GM12878 (cell line): Measurements from ENCODE around the gene CLBA1. TPM values are rescaled to one million over a fixed set of nuclear protein-coding genes. Genes with fewer than 3 reads are reported as not detected.

ENCODE experiments used
- ATAC-seq: fragments of 200-7000 bp; cut with Tn5 transposase; 3 replicates; pipeline ENCODE4 v1.9.1; 2020; ENCODE audit warnings: mild to moderate bottlenecking, moderate library complexity
- BruUV-seq: library from RNA; stranded (reverse); fragments of 400-500 nt; replicated peaks from 2 replicates; lab custom pipeline; 2021; lab: Mats Ljungman, UMichigan
- CTCF ChIA-PET: fragments of 300-600 bp; sonication (Branson Sonifier 250); formaldehyde crosslinking; extraction: SDS; loops from one replicate; lab custom pipeline; 2021; ENCODE audit warnings: inconsistent platforms; lab: Yijun Ruan, JAX
- POLR2A ChIA-PET: fragments of 350-600 bp; formaldehyde crosslinking; extraction: SDS; loops from one replicate; lab custom pipeline; 2021; ENCODE audit warnings: inconsistent platforms; lab: Charles Lee
- RAD21 ChIA-PET: fragments of 300-600 bp; sonication (Branson Sonifier 250); formaldehyde crosslinking; loops from one replicate; lab custom pipeline; 2023; ENCODE audit warnings: antibody characterized with exemption; ENCODE audit not compliant: unreplicated experiment; lab: Charles Lee
- SMC1A ChIA-PET: fragments of 300-600 bp; sonication (Branson Sonifier 250); formaldehyde crosslinking; loops from one replicate; lab custom pipeline; 2023; ENCODE audit not compliant: unreplicated experiment, uncharacterized antibody; lab: Charles Lee
- DNase-seq: peaks from one replicate; pipeline ENCODE4 v3.0.0-alpha.2; 2011; ENCODE audit warnings: low read depth, low spot score
- FAIRE-seq: peaks from 3 replicates; lab custom pipeline; 2011; peaks lifted over from hg19 to GRCh38; lab: Jason Lieb, UNC
- H2AFZ ChIP-seq: 2 replicates; pipeline ENCODE4 v1.6.0; 2011; ENCODE audit warnings: low read depth, low read length, control low read depth; ENCODE audit not compliant: control insufficient read depth
- H3K27ac ChIP-seq: 2 replicates; pipeline ENCODE4 v1.5.1; 2011; ENCODE audit warnings: control low read depth; ENCODE audit not compliant: control insufficient read depth, insufficient read depth
- H3K27me3 ChIP-seq, 2 experiments: replicated peaks in 1 of 2; 2 replicates each; pipeline versions ENCODE4 v1.6.0 to v1.6.1; 2011; ENCODE audit warnings: low read length in 1 of 2; ENCODE audit not compliant: control insufficient read depth in 2 of 2, insufficient read depth in 2 of 2
- H3K36me3 ChIP-seq, 2 experiments: 2 replicates each; pipeline ENCODE4 v1.5.1; 2011; ENCODE audit warnings: low read length in 1 of 2; ENCODE audit not compliant: control insufficient read depth in 2 of 2, insufficient read depth in 2 of 2
- H3K4me1 ChIP-seq: 2 replicates; pipeline ENCODE4 v1.6.1; 2011; ENCODE audit warnings: mild to moderate bottlenecking, low read length, moderate library complexity, mixed read lengths; ENCODE audit not compliant: control insufficient read depth, insufficient read depth
- H3K4me2 ChIP-seq: 2 replicates; pipeline ENCODE4 v1.6.0; 2011; ENCODE audit warnings: control low read depth; ENCODE audit not compliant: control insufficient read depth, insufficient read depth
- H3K4me3 ChIP-seq: fragments of 200-600 bp; sonication (generic); 2 replicates; pipeline ENCODE4 v1.5.1; 2016
- H3K79me2 ChIP-seq: 2 replicates; pipeline ENCODE4 v1.6.0; 2011; ENCODE audit warnings: low read length; ENCODE audit not compliant: control insufficient read depth, insufficient read depth
- H3K9ac ChIP-seq: 2 replicates; pipeline ENCODE4 v1.8.0; 2011; ENCODE audit warnings: low read length, control low read depth, mixed read lengths; ENCODE audit not compliant: control insufficient read depth, insufficient read depth
- H3K9me3 ChIP-seq: replicated peaks from 3 replicates; pipeline ENCODE4 v1.5.1; 2011; ENCODE audit warnings: mild to moderate bottlenecking, low read length; ENCODE audit not compliant: control insufficient read depth, insufficient read depth
- H4K20me1 ChIP-seq: 2 replicates; pipeline ENCODE4 v1.6.0; 2011; ENCODE audit not compliant: control insufficient read depth, insufficient read depth
- ATF2 ChIP-seq: IDR thresholded peaks from 2 replicates; pipeline ENCODE4 v1.6.1; 2012; ENCODE audit warnings: low read length, inconsistent platforms
- CTCF ChIP-seq, 3 experiments: IDR thresholded peaks in 2 of 3; conservative IDR thresholded peaks in 1 of 3; 2 replicates each; pipeline ENCODE4 v1.5.1; 2011; ENCODE audit warnings: low read depth in 3 of 3, low read length in 3 of 3, mild to moderate bottlenecking in 3 of 3, control low read depth in 2 of 3, moderate library complexity in 2 of 3, inconsistent platforms in 1 of 3, mixed read lengths in 1 of 3; ENCODE audit not compliant: control insufficient read depth in 2 of 3, insufficient read depth in 1 of 3; ENCODE audit errors: extremely low read depth in 1 of 3
- HDGF ChIP-seq: fragments of 450-650 bp; IDR thresholded peaks from 2 replicates; pipeline ENCODE4 v1.6.1; 2016; ENCODE audit warnings: antibody characterized with exemption
- WGBS: methylation state at CpG from one replicate; pipeline ENCODE4 v1.1.6; 2016; ENCODE audit warnings: low lambda C conversion rate; ENCODE audit not compliant: insufficient replicate concordance, insufficient coverage; ENCODE audit errors: missing lambda C conversion rate; 5-methylcytosine and 5-hydroxymethylcytosine counted together
- in situ Hi-C: fragments of 300-500 bp; cut with MboI; formaldehyde crosslinking; loops from 9 replicates; pipeline ENCODE4 v1.14.3; 2018; ENCODE audit warnings: mixed read lengths
- intact Hi-C: fragments of 100-400 bp; cut with micrococcal nuclease; formaldehyde crosslinking; loops from one replicate; pipeline ENCODE4 v1.14.2; 2022; ENCODE audit not compliant: unreplicated experiment
- polyA plus RNA-seq, 11 experiments: library from polyadenylated mRNA; depleted of rRNA in 4 of 11; unstranded in 6 of 11; stranded (reverse) in 5 of 11; fragments of >200 nt; fragmentation: Nextera tagmentation in 4 of 11; fragmentation: Illumina TruSeq in 1 of 11; extraction: Ambion mirVana in 4 of 11; extraction: Trizol in 1 of 11; gene quantifications; 1 replicate in 1 of 11; 2 replicates in 10 of 11; pipeline versions ENCODE4 v1.2.1 to v1.2.3, GENCODE V29; 2011 to 2016; ENCODE audit warnings: inconsistent platforms in 2 of 11, missing spikeins in 2 of 11, low read depth in 1 of 11
- total RNA-seq, 4 experiments: library from RNA; depleted of rRNA in 3 of 4; stranded (reverse); fragments of >200 nt in 3 of 4; fragmentation: Illumina TruSeq in 1 of 4; extraction: Trizol in 1 of 4; gene quantifications; 2 replicates each; pipeline versions ENCODE4 v1.2.1 to v1.2.3, GENCODE V29; 2013 to 2021

CLBA1 gene
- total and polyA plus RNA-seq, 10 of the 15 experiments (the other 5 are each of a cell fraction or from before 2014, with no cell fraction given) = 0.07 to 1.1 (median 0.62) TPM; not detected in 1

GRCh38 chr14:105025429-105025828, 39.8 kb downstream of the CLBA1 start:
- H3K27me3 ChIP-seq = no peaks in the 10 kb centered on the region
- intact Hi-C loops (no loop called here), in situ Hi-C loops (no loop called here)
- BruUV-seq = no TSS peak
- H3K4me2 ChIP-seq = peak overlapping the region; percentile 69
- POLR2A ChIA-PET = interaction anchor here (1.0 to 3.7 kb wide), 5 partner anchors 8 to 60 kb away, joined by 4 to 14 read pairs (median 12); partner anchors contain the start of genes CLBA1 and GPR132
- no peak for TF ChIP-seq CTCF (IDR thresholded peaks at IDR 0.05 in 2 of 3, conservative IDR thresholded peaks at IDR 0.05 in 1 of 3; ENCODE audit: control insufficient read depth in 2 of 3, extremely low read depth in 1 of 3, insufficient read depth in 1 of 3, low read depth in 3 of 3, low read length in 3 of 3)
- TF ChIP-seq HDGF = 0 out of 2 replicates have a peak, but pooled peaks have one; percentile 22
- no peak for TF ChIP-seq ATF2
- CTCF ChIA-PET = interaction anchor here (1.0 to 5.0 kb wide), 2 partner anchors 20 to 35 kb away, joined by 3 to 28 read pairs; no protein-coding TSS in a partner anchor
- peak overlapping the region; percentile 84 for H3K27ac ChIP-seq
- H3K79me2 ChIP-seq = peaks cover 22% of the 10 kb centered on the region
- no peak overlapping the region for H2AFZ ChIP-seq
- peaks cover 21% of the 10 kb centered on the region for H3K4me1 ChIP-seq
- peaks cover 5% of the 10 kb centered on the region; the same call in 1 of the 3 replicates for H3K9me3 ChIP-seq
- no peaks in the 10 kb centered on the region for H4K20me1 ChIP-seq
- RAD21 ChIA-PET = interaction anchor here (1.0 to 2.4 kb wide), 4 partner anchors 9 to 62 kb away, joined by 3 to 7 read pairs (median 4); no protein-coding TSS in a partner anchor
- H3K4me3 ChIP-seq = no peak overlapping the region; the same call in 1 of the 2 replicates
- 30% methylated on average over 6 of the region's 6 CpGs for WGBS
- SMC1A ChIA-PET = interaction anchor here (0.8 to 2.5 kb wide), 8 partner anchors 9 to 40 kb away, joined by 3 to 5 read pairs (median 3); partner anchors contain the start of gene GPR132
- H3K9ac ChIP-seq = peak overlapping the region; percentile 5; the same call in 1 of the 2 replicates
- DNase-seq (no peak), ATAC-seq (no peak), FAIRE-seq (no peak)
- no peaks in the 10 kb centered on the region for H3K36me3 ChIP-seq
